A549 (cell line): ENCODE data around the gene TM4SF1. TPM values are rescaled to one million over a fixed set of nuclear protein-coding genes. Genes with fewer than 3 reads are reported as not detected.

Source experiments
- ATAC-seq, 2 experiments: fragments of 200-7000 bp in 1 of 2; fragments of >200 bp in 1 of 2; cut with Nextera tagmentation in 1 of 2; cut with Tn5 transposase in 1 of 2; 3 replicates each; pipeline versions ENCODE4 v1.8.0 to v1.9.1; 2018 to 2020; ENCODE audit warnings: mild to moderate bottlenecking in 1 of 2, moderate library complexity in 1 of 2
- CTCF ChIA-PET: fragments of 300-600 bp; sonication (Branson Sonifier 250); formaldehyde crosslinking; extraction: SDS; loops from one replicate; lab custom pipeline; 2021; ENCODE audit warnings: antibody characterized with exemption, inconsistent platforms; lab: Yijun Ruan, JAX
- POLR2A ChIA-PET: fragments of 350-600 bp; formaldehyde crosslinking; extraction: SDS; loops from one replicate; lab custom pipeline; 2021; ENCODE audit warnings: antibody characterized with exemption, inconsistent platforms; lab: Yijun Ruan, JAX
- DNase-seq, 2 experiments: peaks; one replicate each; pipeline versions ENCODE4 v3.0.0 to v3.0.0-alpha.2; 2011 to 2016; ENCODE audit warnings: low read depth in 1 of 2, low spot score in 1 of 2
- FAIRE-seq: peaks from 2 replicates; lab custom pipeline; 2011; peaks lifted over from hg19 to GRCh38; lab: Jason Lieb, UNC
- H3K27ac ChIP-seq, 2 experiments: fragments of >200 bp; sonication (Bioruptor Twin); formaldehyde crosslinking; 3 replicates each; pipeline ENCODE4 v1.5.1; 2016 to 2017
- H3K4me1 ChIP-seq: fragments of >200 bp; sonication (Bioruptor Twin); formaldehyde crosslinking; 3 replicates; pipeline ENCODE4 v1.6.1; 2016
- H3K4me2 ChIP-seq: fragments of >200 bp; sonication (Bioruptor Twin); formaldehyde crosslinking; 3 replicates; pipeline ENCODE4 v1.6.1; 2016
- H3K4me3 ChIP-seq: fragments of >200 bp; sonication (Bioruptor Twin); formaldehyde crosslinking; 3 replicates; pipeline ENCODE4 v1.5.1; 2016
- H3K9me3 ChIP-seq: fragments of >200 bp; sonication (Bioruptor Twin); formaldehyde crosslinking; 3 replicates; pipeline ENCODE4 v1.6.1; 2016
- CBX2 ChIP-seq: fragments of 200-600 bp; sonication (generic); IDR thresholded peaks from 2 replicates; pipeline ENCODE4 v1.6.1; 2016; ENCODE audit warnings: low read depth, mild to moderate bottlenecking, borderline replicate concordance
- CHD2 ChIP-seq: fragments of 150-350 bp; IDR thresholded peaks from 2 replicates; pipeline ENCODE4 v1.6.1; 2014; ENCODE audit warnings: low read length; ENCODE audit not compliant: partially characterized antibody
- EHMT2 ChIP-seq: fragments of 200-600 bp; sonication (generic); IDR thresholded peaks from 2 replicates; pipeline ENCODE4 v1.6.1; 2016; ENCODE audit warnings: antibody characterized with exemption, low read depth, mild to moderate bottlenecking, moderate library complexity
- FOSB ChIP-seq: fragments of 250-450 bp; sonication (Bioruptor Pico); IDR thresholded peaks from 2 replicates; pipeline ENCODE4 v1.5.0; 2020; ENCODE audit warnings: mild to moderate bottlenecking, moderate library complexity
- FOXS1 ChIP-seq: fragments of 250-450 bp; sonication (Bioruptor Pico); IDR thresholded peaks from 2 replicates; pipeline ENCODE4 v1.5.0; 2020; ENCODE audit warnings: mild to moderate bottlenecking, moderate library complexity
- HDAC2 ChIP-seq: fragments of 200-600 bp; sonication (generic); IDR thresholded peaks from 2 replicates; pipeline ENCODE4 v1.6.1; 2016
- HES2 ChIP-seq: fragments of >200 bp; sonication (Bioruptor Twin); formaldehyde crosslinking; IDR thresholded peaks from 2 replicates; pipeline ENCODE4 v1.6.1; 2016
- HEYL ChIP-seq: fragments of 250-450 bp; sonication (Bioruptor Pico); IDR thresholded peaks from 2 replicates; pipeline ENCODE4 v1.8.0; 2021; ENCODE audit warnings: mild to moderate bottlenecking, moderate library complexity
- HMGXB4 ChIP-seq: fragments of 250-450 bp; sonication (Bioruptor Pico); IDR thresholded peaks from 2 replicates; pipeline ENCODE4 v1.5.0; 2021; ENCODE audit warnings: mild to moderate bottlenecking, moderate library complexity, borderline replicate concordance
- HOXA7 ChIP-seq: fragments of 250-450 bp; sonication (Bioruptor Pico); IDR thresholded peaks from 2 replicates; pipeline ENCODE4 v1.5.0; 2020; ENCODE audit warnings: mild to moderate bottlenecking, moderate library complexity
- HOXB13 ChIP-seq: fragments of 250-450 bp; sonication (Bioruptor Pico); IDR thresholded peaks from 2 replicates; pipeline ENCODE4 v1.5.0; 2020; ENCODE audit warnings: low read depth, mild to moderate bottlenecking, moderate library complexity
- HOXB5 ChIP-seq: fragments of 250-450 bp; sonication (Bioruptor Pico); IDR thresholded peaks from 2 replicates; pipeline ENCODE4 v1.5.0; 2020; ENCODE audit warnings: mild to moderate bottlenecking, moderate library complexity
- KDM5A ChIP-seq: fragments of 200-600 bp; sonication (generic); IDR thresholded peaks from 2 replicates; pipeline ENCODE4 v1.6.1; 2016; ENCODE audit warnings: antibody characterized with exemption, mild to moderate bottlenecking
- MAX ChIP-seq: IDR thresholded peaks from 2 replicates; pipeline ENCODE4 v1.6.1; 2012
- MAZ ChIP-seq: fragments of 150-350 bp; IDR thresholded peaks from 2 replicates; pipeline ENCODE4 v1.6.1; 2014; ENCODE audit warnings: antibody characterized with exemption, low read depth, low read length, borderline replicate concordance
- NR3C1 ChIP-seq: fragments of >200 bp; sonication (Bioruptor Twin); formaldehyde crosslinking; IDR thresholded peaks from 3 replicates; pipeline ENCODE4 v1.6.1; 2017
- POLR2AphosphoS2 ChIP-seq: conservative IDR thresholded peaks from 2 replicates; pipeline ENCODE4 v1.6.1; 2012; ENCODE audit warnings: low read length, improper control_type of control experiment, inconsistent platforms
- RAD21 ChIP-seq, 2 experiments: fragments of >200 bp in 1 of 2; sonication (Bioruptor Twin) in 1 of 2; formaldehyde crosslinking in 1 of 2; IDR thresholded peaks in 1 of 2; conservative IDR thresholded peaks in 1 of 2; 2 replicates in 1 of 2; 3 replicates in 1 of 2; pipeline ENCODE4 v1.6.1; 2012 to 2018; ENCODE audit warnings: inconsistent platforms in 1 of 2
- RCOR1 ChIP-seq: fragments of 150-350 bp; IDR thresholded peaks from 2 replicates; pipeline ENCODE4 v1.6.1; 2014; ENCODE audit warnings: antibody characterized with exemption, low read length, low read depth
- REST ChIP-seq: fragments of 200-600 bp; sonication (generic); IDR thresholded peaks from 2 replicates; pipeline ENCODE4 v1.6.1; 2016; ENCODE audit warnings: antibody characterized with exemption, mild to moderate bottlenecking, moderate library complexity
- SREBF2 ChIP-seq: fragments of 450-650 bp; IDR thresholded peaks from 2 replicates; pipeline ENCODE4 v1.6.1; 2014; ENCODE audit warnings: mild to moderate bottlenecking, moderate library complexity
- TP53 ChIP-seq: fragments of 250-450 bp; sonication (Bioruptor Pico); IDR thresholded peaks from 2 replicates; pipeline ENCODE4 v1.5.0; 2021; ENCODE audit warnings: mild to moderate bottlenecking, moderate library complexity
- USF2 ChIP-seq: fragments of 450-650 bp; IDR thresholded peaks from 2 replicates; pipeline ENCODE4 v1.6.1; 2014; ENCODE audit warnings: antibody characterized with exemption
- ZC3H11A ChIP-seq: fragments of 450-650 bp; IDR thresholded peaks from 2 replicates; pipeline ENCODE4 v1.6.1; 2014; ENCODE audit warnings: antibody characterized with exemption, mild to moderate bottlenecking
- ZNF302 ChIP-seq: fragments of 250-450 bp; sonication (Bioruptor Pico); IDR thresholded peaks from 2 replicates; pipeline ENCODE4 v1.9.0; 2021; ENCODE audit warnings: inconsistent platforms, mild to moderate bottlenecking, moderate library complexity
- ZSCAN20 ChIP-seq: fragments of 250-450 bp; sonication (Bioruptor Pico); IDR thresholded peaks from 2 replicates; pipeline ENCODE4 v1.8.0; 2022; ENCODE audit warnings: mild to moderate bottlenecking, moderate library complexity
- WGBS: methylation state at CpG from one replicate; pipeline ENCODE4 v1.1.6; 2017; ENCODE audit errors: missing lambda C conversion rate; 5-methylcytosine and 5-hydroxymethylcytosine counted together
- polyA plus RNA-seq, 4 experiments: library from polyadenylated mRNA; depleted of rRNA in 3 of 4; stranded (reverse); fragments of >200 nt; fragmentation: RNase III in 1 of 4; extraction: RNeasy Plus Mini Kit Qiagen cat#74134 plus additional on column Dnase treatment in 1 of 4; gene quantifications; 2 replicates in 3 of 4; 3 replicates in 1 of 4; pipeline ENCODE4 v1.2.3, GENCODE V29; 2011 to 2017

TM4SF1 gene
- polyA plus RNA-seq, 2 of the 4 experiments (the other 2 are of a cell fraction), result 828 to 1,208 TPM

GRCh38 chr3:149376718-149377407 is 586 bp downstream of the TM4SF1 start (continued):
- TF ChIP-seq USF2, result no peak
- no peak for TF ChIP-seq ZNF302 (CRISPR knock-in tag)
- no peak for TF ChIP-seq KDM5A
- no peak for TF ChIP-seq RCOR1
- peak; percentile 93 for TF ChIP-seq FOSB (CRISPR knock-in tag)
- no peak for TF ChIP-seq RAD21 (conservative IDR thresholded peaks at IDR 0.05 in 1 of 2, IDR thresholded peaks at IDR 0.05 in 1 of 2)
- peak; percentile 54; the same call in 1 of the 2 replicates for TF ChIP-seq HMGXB4 (CRISPR knock-in tag)
- TF ChIP-seq CBX2, result no peak
- TF ChIP-seq FOXS1 (CRISPR knock-in tag), result peak; percentile 8; the same call in 1 of the 2 replicates
- peak; percentile 91 for TF ChIP-seq HOXA7 (CRISPR knock-in tag)
- no peak for TF ChIP-seq SREBF2
- TF ChIP-seq TP53, result no peak; the same call in none of the 2 replicates
- TF ChIP-seq HOXB13, result no peak
- TF ChIP-seq CHD2, result no peak
- no peak for TF ChIP-seq ZSCAN20
- TF ChIP-seq HDAC2, result no peak
- TF ChIP-seq, all 56 proteins: peak for 9

GRCh38 chr3:149375501-149376196 is 1.8 kb downstream of the TM4SF1 start:
- H3K4me1 ChIP-seq, result peaks cover 59% of the 10 kb centered on the region
- TF ChIP-seq MAX (no peak), HOXB5 (CRISPR knock-in tag) (peak; percentile 5; the same call in 1 of the 2 replicates), EHMT2 (no peak), NR3C1 (no peak), POLR2AphosphoS2 (peak; percentile 93; the same call in 1 of the 2 replicates), HES2 (no peak), ZC3H11A (no peak), FOSB (CRISPR knock-in tag) (peak; percentile 92), TP53 (peak; percentile 35; the same call in 1 of the 2 replicates), REST (peak; percentile 39; the same call in 1 of the 2 replicates), HEYL (peak; percentile 63; the same call in 1 of the 2 replicates), USF2 (no peak), HMGXB4 (CRISPR knock-in tag) (peak; percentile 90; the same call in 1 of the 2 replicates), MAZ (no peak)

More at GRCh38 chr3:149375501-149376196, 1.8 kb downstream of the TM4SF1 start:
- ATAC-seq, result peak in 1 of 2 experiments; percentile 5; a peak in 3 of 6 replicates
- Histone ChIP-seq H3K4me3 (peak overlapping the region; percentile 58), H3K9me3 (no peaks in the 10 kb centered on the region), H3K4me2 (peak overlapping the region; percentile 91), H3K27ac (peak overlapping the region; percentile 88 to 92)
- CTCF ChIA-PET, result interaction anchor here (3.4 to 5.8 kb wide), 2 partner anchors 11 to 104 kb away, joined by 11 to 23 read pairs; no protein-coding TSS in a partner anchor
- POLR2A ChIA-PET, result interaction anchor here (0.6 to 0.9 kb wide), 2 partner anchors 9 to 78 kb away, joined by 4 to 5 read pairs; no protein-coding TSS in a partner anchor
- DNase-seq, result peak in 1 of 2 experiments; percentile 71
- under 1% methylated on average over 4 of the region's 4 CpGs for WGBS
- no peak for FAIRE-seq
